CD8-positive, alpha-beta memory T cell (primary cell): ENCODE measurements around the gene TMEM63B. TPM values are rescaled to one million over a fixed set of nuclear protein-coding genes. Genes with fewer than 3 reads are reported as not detected.

Experiments
- CTCF ChIA-PET: fragments of 350-600 bp; sonication (Branson Sonifier 250); formaldehyde crosslinking; loops from one replicate; lab custom pipeline; 2021; ENCODE audit warnings: antibody characterized with exemption; lab: Charles Lee
- POLR2A ChIA-PET: fragments of 350-600 bp; sonication (Branson Sonifier 250); formaldehyde crosslinking; loops from one replicate; lab custom pipeline; 2021; ENCODE audit warnings: antibody characterized with exemption; lab: Charles Lee
- DNase-seq, 5 donors: peaks; one replicate each; pipeline versions ENCODE4 v3.0.0 to v3.0.0-alpha.2; 2020 to 2022; ENCODE audit warnings: mixed read lengths in 1 of 5
- H3K27ac ChIP-seq: one replicate; pipeline ENCODE4 v1.7.0; 2013; ENCODE audit warnings: low read depth, mild to moderate bottlenecking, low read length, moderate library complexity
- H3K27me3 ChIP-seq: 2 replicates; pipeline ENCODE4 v1.7.0; 2013; ENCODE audit warnings: low read length, mild to moderate bottlenecking; ENCODE audit not compliant: insufficient read depth, poor library complexity, severe bottlenecking
- H3K36me3 ChIP-seq: 2 replicates; pipeline ENCODE4 v1.7.0; 2013; ENCODE audit warnings: mild to moderate bottlenecking, low read length, moderate library complexity; ENCODE audit not compliant: insufficient read depth
- H3K4me1 ChIP-seq: 2 replicates; pipeline ENCODE4 v1.7.0; 2013; ENCODE audit warnings: mild to moderate bottlenecking, low read length, moderate library complexity; ENCODE audit not compliant: insufficient read depth
- H3K4me3 ChIP-seq: 2 replicates; pipeline ENCODE4 v1.7.0; 2013; ENCODE audit warnings: mild to moderate bottlenecking, low read length
- H3K9me3 ChIP-seq: 2 replicates; pipeline ENCODE4 v1.7.0; 2013; ENCODE audit warnings: mild to moderate bottlenecking, low read length
- H3K27ac Mint-ChIP-seq, 8 donors: one replicate each; pipeline ENCODE4 v1.8.0; 2020 to 2021; ENCODE audit warnings: mixed read lengths in 8 of 8, mild to moderate bottlenecking in 6 of 8, inconsistent platforms in 3 of 8, moderate library complexity in 3 of 8
- H3K27me3 Mint-ChIP-seq, 2 donors: one replicate each; pipeline ENCODE4 v1.8.0; 2020 to 2021; ENCODE audit warnings: mixed read lengths in 2 of 2, mild to moderate bottlenecking in 1 of 2, moderate library complexity in 1 of 2
- H3K36me3 Mint-ChIP-seq, 3 donors: one replicate each; pipeline ENCODE4 v1.8.0; 2020 to 2021; ENCODE audit warnings: mixed read lengths in 3 of 3, inconsistent platforms in 1 of 3, mild to moderate bottlenecking in 1 of 3
- H3K4me1 Mint-ChIP-seq, 3 donors: one replicate each; pipeline ENCODE4 v1.8.0; 2020 to 2021; ENCODE audit warnings: mixed read lengths in 3 of 3, inconsistent platforms in 1 of 3, mild to moderate bottlenecking in 1 of 3
- H3K4me3 Mint-ChIP-seq, 7 donors: one replicate each; pipeline ENCODE4 v1.8.0; 2020 to 2021; ENCODE audit warnings: mixed read lengths in 7 of 7, mild to moderate bottlenecking in 6 of 7, moderate library complexity in 4 of 7, inconsistent platforms in 2 of 7
- H3K9me3 Mint-ChIP-seq, 5 donors: one replicate each; pipeline ENCODE4 v1.8.0; 2020 to 2022; ENCODE audit warnings: mixed read lengths in 5 of 5, mild to moderate bottlenecking in 3 of 5, moderate library complexity in 2 of 5, inconsistent platforms in 1 of 5
- polyA plus RNA-seq: library from polyadenylated mRNA; unstranded; fragments of 300-500 nt; fragmentation: Illumina TruSeq; gene quantifications from one replicate; pipeline ENCODE4 v1.2.3, GENCODE V29; 2021
- total RNA-seq, 2 experiments: library from RNA; stranded (reverse); gene quantifications; one replicate each; pipeline ENCODE4 v1.2.3, GENCODE V29; 2021

Gene TMEM63B
- total and polyA plus RNA-seq, 3 experiments from 2014 or later: 1.9 to 20.3 (median 18.4) TPM

- Mint-ChIP-seq H3K4me3 (no peak overlapping the region), H3K4me1 (no peaks in the 10 kb centered on the region), H3K9me3 (no peaks in the 10 kb centered on the region), H3K27ac (no peak overlapping the region), H3K36me3 (peaks cover 0 to 3% (median 0%) of the 10 kb centered on the region in 3 donors), H3K27me3 (peaks cover 6 to 33% of the 10 kb centered on the region in 2 donors)
- DNase-seq: no peak
- Histone ChIP-seq H3K36me3 (no peaks in the 10 kb centered on the region), H3K4me1 (no peaks in the 10 kb centered on the region), H3K9me3 (no peaks in the 10 kb centered on the region), H3K4me3 (no peak overlapping the region), H3K27me3 (no peaks in the 10 kb centered on the region), H3K27ac (no peak overlapping the region)
- POLR2A ChIA-PET: no interaction called here
- CTCF ChIA-PET: no interaction called here
Observed at GRCh38 chr6:44203955-44204354, 76.6 kb downstream of the TMEM63B start.

Other genes starting within 250 kb of the TMEM63B start
- 10 to 100 TPM; 48.5 to 48.7 TPM for gene MRPL14, start 102 bp upstream of the TMEM63B start, total RNA-seq
- 108 TPM for gene MRPL14, start 102 bp upstream of the TMEM63B start, polyA plus RNA-seq
- not detected for gene CAPN11, start 31.3 kb downstream of the TMEM63B start, total RNA-seq
- gene CAPN11, start 31.3 kb downstream of the TMEM63B start, polyA plus RNA-seq: not detected
- not detected for gene MYMX, start 89.4 kb downstream of the TMEM63B start, total RNA-seq
- gene MYMX, start 89.4 kb downstream of the TMEM63B start, polyA plus RNA-seq: not detected
- gene SLC29A1, start 96.0 kb downstream of the TMEM63B start, total RNA-seq: 100 to 1,000 TPM; 116 TPM
- 3.6 TPM for gene SLC29A1, start 96.0 kb downstream of the TMEM63B start, polyA plus RNA-seq
- gene HSP90AB1, start 119.5 kb downstream of the TMEM63B start, total RNA-seq: 1,000 to 10,000 TPM; 2,387 to 2,400 TPM
- gene HSP90AB1, start 119.5 kb downstream of the TMEM63B start, polyA plus RNA-seq: 460 TPM
- 10 to 100 TPM; 34.8 to 35.7 TPM for gene SLC35B2, start 130.0 kb downstream of the TMEM63B start, total RNA-seq
- 49.0 TPM for gene SLC35B2, start 130.0 kb downstream of the TMEM63B start, polyA plus RNA-seq
- 10 to 100 TPM; 33.1 to 34.3 TPM for gene NFKBIE, start 138.0 kb downstream of the TMEM63B start, total RNA-seq
- 5.3 TPM for gene NFKBIE, start 138.0 kb downstream of the TMEM63B start, polyA plus RNA-seq
- not detected for gene TMEM151B, start 142.9 kb downstream of the TMEM63B start, total RNA-seq
- not detected for gene TMEM151B, start 142.9 kb downstream of the TMEM63B start, polyA plus RNA-seq
- 10 to 100 TPM; 25.8 to 27.7 TPM for gene AARS2, start 185.8 kb downstream of the TMEM63B start, total RNA-seq
- gene AARS2, start 185.8 kb downstream of the TMEM63B start, polyA plus RNA-seq: 10.4 TPM
- gene SPATS1, start 215.1 kb downstream of the TMEM63B start, total RNA-seq: not detected
- not detected for gene SPATS1, start 215.1 kb downstream of the TMEM63B start, polyA plus RNA-seq